GM10248 (cell line): Measurements from ENCODE around the gene CDC25A.

ENCODE experiments used
- CTCF ChIA-PET: fragments of 300-600 bp; sonication (Branson Sonifier 250); formaldehyde crosslinking; extraction: SDS; loops from one replicate; lab custom pipeline; 2021; ENCODE audit warnings: antibody characterized with exemption; lab: Yijun Ruan, JAX
- POLR2A ChIA-PET: fragments of 350-650 bp; sonication (Branson Sonifier 250); formaldehyde crosslinking; extraction: SDS; loops from one replicate; lab custom pipeline; 2020; ENCODE audit warnings: antibody characterized with exemption; lab: Yijun Ruan, JAX
- DNase-seq: peaks from one replicate; pipeline ENCODE4 v3.0.0; 2012; ENCODE audit errors: extremely low spot score
- TF ChIP-seq, protein P1 (sequence below): IDR thresholded peaks from 2 replicates; pipeline ENCODE4 v1.5.1; 2012; ENCODE audit warnings: mild to moderate bottlenecking, low read depth; ENCODE audit errors: extremely low read depth, missing control alignments, control extremely low read depth

CDC25A gene

DNA sequence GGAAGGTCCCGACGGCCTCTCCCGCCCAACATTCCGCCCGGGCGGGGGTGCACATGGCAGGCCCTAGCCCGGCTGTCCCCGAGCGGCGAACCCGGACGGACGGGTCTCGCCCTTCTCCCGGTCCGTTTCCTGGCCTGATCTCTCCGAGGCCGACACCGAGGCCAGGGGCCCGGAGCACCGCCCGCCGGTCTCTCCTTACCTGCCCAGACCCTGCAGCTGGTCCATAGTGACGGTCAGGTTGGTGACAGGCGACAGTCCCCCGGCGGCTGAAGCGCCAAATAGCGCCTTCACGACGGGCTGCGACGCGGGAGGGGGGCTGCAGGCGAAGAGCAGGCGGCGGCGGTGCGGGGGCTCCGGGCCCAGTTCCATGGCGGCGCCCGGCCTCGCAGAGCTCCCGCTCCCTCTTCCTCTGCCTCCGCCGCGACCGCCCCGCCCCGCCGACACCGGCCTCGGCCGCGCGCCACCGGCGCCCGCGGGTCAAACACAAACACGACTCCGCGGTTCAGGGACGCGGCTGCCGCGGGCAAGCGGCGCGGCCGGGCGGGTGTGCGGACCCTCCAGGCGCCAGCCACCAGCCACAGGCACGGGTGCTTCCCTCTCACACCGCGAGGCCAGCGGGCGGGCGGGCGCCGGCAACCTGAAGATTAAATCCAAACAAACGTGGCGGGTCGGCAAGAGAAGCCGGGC is 495 bp downstream of the CDC25A start:
- ChIA-PET CTCF (interaction anchor here (1.0 to 3.4 kb wide), 6 partner anchors 11 to 362 kb away, joined by 3 to 13 read pairs (median 4); no protein-coding TSS in a partner anchor), POLR2A (interaction anchor here (0.5 to 1.1 kb wide), 3 partner anchors 12 to 1088 kb away, joined by 3 to 4 read pairs (median 3); no protein-coding TSS in a partner anchor)
- no peak for DNase-seq
- TF ChIP-seq, protein P1, sequence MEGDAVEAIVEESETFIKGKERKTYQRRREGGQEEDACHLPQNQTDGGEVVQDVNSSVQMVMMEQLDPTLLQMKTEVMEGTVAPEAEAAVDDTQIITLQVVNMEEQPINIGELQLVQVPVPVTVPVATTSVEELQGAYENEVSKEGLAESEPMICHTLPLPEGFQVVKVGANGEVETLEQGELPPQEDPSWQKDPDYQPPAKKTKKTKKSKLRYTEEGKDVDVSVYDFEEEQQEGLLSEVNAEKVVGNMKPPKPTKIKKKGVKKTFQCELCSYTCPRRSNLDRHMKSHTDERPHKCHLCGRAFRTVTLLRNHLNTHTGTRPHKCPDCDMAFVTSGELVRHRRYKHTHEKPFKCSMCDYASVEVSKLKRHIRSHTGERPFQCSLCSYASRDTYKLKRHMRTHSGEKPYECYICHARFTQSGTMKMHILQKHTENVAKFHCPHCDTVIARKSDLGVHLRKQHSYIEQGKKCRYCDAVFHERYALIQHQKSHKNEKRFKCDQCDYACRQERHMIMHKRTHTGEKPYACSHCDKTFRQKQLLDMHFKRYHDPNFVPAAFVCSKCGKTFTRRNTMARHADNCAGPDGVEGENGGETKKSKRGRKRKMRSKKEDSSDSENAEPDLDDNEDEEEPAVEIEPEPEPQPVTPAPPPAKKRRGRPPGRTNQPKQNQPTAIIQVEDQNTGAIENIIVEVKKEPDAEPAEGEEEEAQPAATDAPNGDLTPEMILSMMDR: no peak

DNA sequence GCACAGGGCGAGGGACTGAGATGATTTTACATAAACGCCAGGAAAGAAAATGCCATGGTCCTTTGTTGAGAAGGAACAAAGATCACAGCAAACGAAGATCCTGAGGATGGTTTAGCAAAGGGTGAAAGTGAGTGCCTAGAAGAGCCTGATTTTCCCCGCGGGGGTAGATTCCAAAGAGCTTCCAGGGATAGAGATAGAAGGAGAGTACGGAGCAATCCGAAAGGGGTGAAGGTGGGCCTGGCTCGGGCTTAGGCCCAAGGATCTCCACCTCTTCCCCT is 977 bp downstream of the CDC25A start:
- no peak for DNase-seq
- ChIA-PET POLR2A (interaction anchor here (1.1 kb wide), 1 partner anchor 56 kb away, joined by 4 read pairs; no protein-coding TSS in a partner anchor), CTCF (interaction anchor here (1.2 to 3.4 kb wide), 3 partner anchors 13 to 249 kb away, joined by 4 to 13 read pairs (median 4); no protein-coding TSS in a partner anchor)
- TF ChIP-seq, protein P1: no peak

GRCh38 chr3:48186631-48187300 is 1.5 kb downstream of the CDC25A start:
- TF ChIP-seq, protein P1: no peak
- POLR2A ChIA-PET: no interaction called here
- DNase-seq: no peak
- CTCF ChIA-PET: interaction anchor here (1.2 to 3.4 kb wide), 2 partner anchors 29 to 249 kb away, joined by 4 to 13 read pairs; no protein-coding TSS in a partner anchor

DNA sequence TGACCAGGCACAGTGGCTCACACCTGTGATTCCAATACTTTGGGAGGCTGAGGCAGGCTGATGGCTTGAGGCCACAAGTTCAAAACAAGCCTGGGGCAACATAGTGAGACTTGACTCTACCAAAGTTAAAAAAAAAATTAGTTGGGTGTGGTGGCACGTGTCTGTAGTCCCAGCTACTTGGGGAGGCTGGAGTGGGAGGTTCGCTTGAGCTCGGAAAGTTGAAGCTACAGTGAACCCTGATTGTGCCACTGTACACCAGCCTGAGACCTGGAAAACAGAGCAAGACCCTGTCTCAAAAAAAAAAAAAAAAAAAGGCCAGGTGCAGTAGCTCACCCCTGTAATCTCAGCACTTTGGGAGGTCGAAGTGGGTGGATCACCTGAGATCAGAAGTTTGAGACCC is 3.1 kb downstream of the CDC25A start:
- DNase-seq: no peak
- CTCF ChIA-PET: interaction anchor here (4.7 kb wide), 1 partner anchor 9 kb away, joined by 21 read pairs; no protein-coding TSS in a partner anchor
- TF ChIP-seq, protein P1: no peak
- POLR2A ChIA-PET: interaction anchor here (0.6 kb wide), 1 partner anchor 670 kb away, joined by 6 read pairs; no protein-coding TSS in a partner anchor

DNA sequence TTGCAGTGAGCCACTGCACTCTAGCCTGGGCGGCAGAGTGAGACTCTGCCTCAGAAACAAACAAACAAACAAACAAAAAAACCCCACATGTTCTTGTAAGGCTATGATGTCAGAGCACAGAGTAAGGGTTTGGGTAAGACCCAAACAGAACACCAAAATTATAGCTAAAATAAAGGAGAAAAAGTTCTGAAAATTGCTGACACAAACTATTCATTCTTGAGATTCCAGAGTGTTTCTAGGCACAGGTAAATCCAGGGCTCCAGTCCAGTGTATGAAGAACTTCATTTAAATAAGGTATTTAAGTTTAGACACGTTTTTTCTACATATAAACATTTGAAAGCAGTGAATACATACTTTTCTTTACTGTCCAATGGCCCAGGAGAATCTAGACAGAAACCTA is 3.9 kb downstream of the CDC25A start:
- ChIA-PET POLR2A (no interaction called here), CTCF (interaction anchor here (2.1 to 4.7 kb wide), 2 partner anchors 10 to 252 kb away, joined by 7 to 21 read pairs; no protein-coding TSS in a partner anchor)
- no peak for DNase-seq
- TF ChIP-seq, protein P1: no peak

DNA sequence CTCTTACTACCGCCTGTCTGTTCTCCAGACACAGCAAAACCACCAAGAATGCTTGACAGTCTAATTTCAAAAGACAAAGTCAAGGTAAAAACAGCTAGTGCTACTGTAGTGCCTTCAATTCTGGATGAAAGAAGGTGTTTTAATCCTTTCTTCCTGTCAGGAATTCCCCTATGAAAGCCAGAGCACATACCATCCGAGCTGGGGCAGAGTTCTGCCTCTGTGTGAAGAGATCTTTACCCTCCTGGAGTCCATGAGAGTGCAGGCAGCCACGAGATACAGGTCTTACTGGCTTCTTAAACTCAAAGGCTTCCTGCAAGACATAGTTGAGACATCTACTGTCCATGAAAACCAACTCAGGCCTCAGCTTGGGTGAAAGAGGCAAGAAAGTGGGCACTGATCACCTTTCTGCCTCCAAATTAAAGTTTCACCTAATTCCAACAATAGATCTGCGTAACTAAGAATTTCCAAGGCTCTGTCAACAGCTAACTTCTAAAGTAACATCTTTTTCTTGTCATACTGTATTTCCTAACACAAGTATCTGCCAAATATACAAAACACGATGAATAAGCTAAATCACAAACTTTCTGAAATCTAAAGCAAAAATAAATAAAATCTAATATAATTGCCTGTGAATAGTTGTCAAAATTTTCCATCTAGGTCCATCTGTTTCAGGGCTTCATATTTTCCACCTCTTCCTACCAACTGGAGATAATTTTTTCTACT is 7.5 kb downstream of the CDC25A start:
- DNase-seq: no peak
- TF ChIP-seq, protein P1: no peak
- CTCF ChIA-PET: interaction anchor here (0.9 to 1.5 kb wide), 2 partner anchors 13 to 256 kb away, joined by 3 to 4 read pairs; no protein-coding TSS in a partner anchor
- POLR2A ChIA-PET: no interaction called here
